GM10847 (cell line): ENCODE results near the gene ATF7.

Experiments used
- POLR2A ChIP-seq: IDR thresholded peaks from 2 replicates; pipeline ENCODE4 v1.6.1; 2011; ENCODE audit not compliant: insufficient read length; ENCODE audit errors: extremely low read depth

ATF7 gene

GRCh38 chr12:53643232-53643979 lies 17.2 kb upstream of the ATF7 start:
- no peak for TF ChIP-seq POLR2A

- TF ChIP-seq POLR2A: no peak
Observed at GRCh38 chr12:53638057-53638456, 11.9 kb upstream of the ATF7 start.

- no peak for TF ChIP-seq POLR2A
Observed at GRCh38 chr12:53636641-53637040, 10.5 kb upstream of the ATF7 start.

- TF ChIP-seq POLR2A: no peak
Observed at GRCh38 chr12:53631721-53632120, 5.5 kb upstream of the ATF7 start.

GRCh38 chr12:53627919-53628318 lies 1.7 kb upstream of the ATF7 start:
- TF ChIP-seq POLR2A: no peak

GRCh38 chr12:53626702-53627169 lies 554 bp upstream of the ATF7 start:
- no peak for TF ChIP-seq POLR2A

- no peak for TF ChIP-seq POLR2A
Observed at GRCh38 chr12:53625373-53625945, 723 bp downstream of the ATF7 start.

GRCh38 chr12:53624956-53625355 lies 1.2 kb downstream of the ATF7 start:
- TF ChIP-seq POLR2A: no peak

GRCh38 chr12:53624458-53624857 lies 1.7 kb downstream of the ATF7 start:
- no peak for TF ChIP-seq POLR2A

- TF ChIP-seq POLR2A: no peak
Observed at GRCh38 chr12:53623548-53624385, 2.4 kb downstream of the ATF7 start.

GRCh38 chr12:53622724-53623123 lies 3.5 kb downstream of the ATF7 start:
- no peak for TF ChIP-seq POLR2A

GRCh38 chr12:53618275-53618674 lies 7.9 kb downstream of the ATF7 start:
- no peak for TF ChIP-seq POLR2A

GRCh38 chr12:53617700-53618099 lies 8.5 kb downstream of the ATF7 start:
- no peak for TF ChIP-seq POLR2A

- TF ChIP-seq POLR2A: no peak
Observed at GRCh38 chr12:53616950-53617349, 9.2 kb downstream of the ATF7 start.

GRCh38 chr12:53613821-53614220 lies 12.4 kb downstream of the ATF7 start:
- no peak for TF ChIP-seq POLR2A

- TF ChIP-seq POLR2A: no peak
Observed at GRCh38 chr12:53612978-53613377, 13.2 kb downstream of the ATF7 start.
